HCT116 (cell line): Measurements from ENCODE around the gene PCDHB13.
A peak's percentile ranks its signal among the peaks of the same experiment; 100 is the strongest.

Experiments used
- CEBPB ChIP-seq: IDR thresholded peaks from 2 replicates; pipeline ENCODE4 v1.6.1; 2012; ENCODE audit warnings: low read depth
- CTCF ChIP-seq, 3 experiments: fragments of 200-600 bp in 1 of 3; sonication (generic) in 1 of 3; IDR thresholded peaks in 2 of 3; conservative IDR thresholded peaks in 1 of 3; 2 replicates each; pipeline ENCODE4 v1.5.1; 2012 to 2017; ENCODE audit warnings: low read depth in 2 of 3, low read length in 2 of 3, antibody characterized with exemption in 1 of 3, borderline replicate concordance in 1 of 3, control low read depth in 1 of 3, mild to moderate bottlenecking in 1 of 3, mixed read lengths in 1 of 3, mixed run types in 1 of 3, moderate library complexity in 1 of 3; ENCODE audit not compliant: insufficient read depth in 1 of 3
- EGR1 ChIP-seq: IDR thresholded peaks from 2 replicates; pipeline ENCODE4 v1.6.1; 2012; ENCODE audit warnings: low read depth
- FOSL1 ChIP-seq: IDR thresholded peaks from 2 replicates; pipeline ENCODE4 v1.6.1; 2012; ENCODE audit warnings: low read depth
- POLR2A ChIP-seq: IDR thresholded peaks from 2 replicates; pipeline ENCODE4 v1.7.0; 2011; ENCODE audit warnings: borderline replicate concordance; ENCODE audit not compliant: insufficient read depth, insufficient read length; ENCODE audit errors: extremely low read depth
- POLR2AphosphoS5 ChIP-seq: IDR thresholded peaks from 2 replicates; pipeline ENCODE4 v1.6.1; 2011; ENCODE audit warnings: mild to moderate bottlenecking, low read depth, low read length, moderate library complexity
- RAD21 ChIP-seq: IDR thresholded peaks from 2 replicates; pipeline ENCODE4 v1.6.1; 2012; ENCODE audit warnings: low read depth, mild to moderate bottlenecking
- SIN3A ChIP-seq: IDR thresholded peaks from 2 replicates; pipeline ENCODE4 v1.6.1; 2012; ENCODE audit warnings: low read depth
- SP1 ChIP-seq: IDR thresholded peaks from 2 replicates; pipeline ENCODE4 v1.6.1; 2012; ENCODE audit warnings: low read depth
- ZFX ChIP-seq: fragments of 450-650 bp; IDR thresholded peaks from 2 replicates; pipeline ENCODE4 v1.6.1; 2017

GRCh38 chr5:141172381-141173204 lies 41.1 kb upstream of the PCDHB13 start, which contains the start of gene PCDHB7:
- TF ChIP-seq FOSL1: no peak
- TF ChIP-seq CTCF (IDR thresholded peaks at IDR 0.05 in 2 of 3, conservative IDR thresholded peaks at IDR 0.05 in 1 of 3; ENCODE audit: borderline replicate concordance in 1 of 3, insufficient read depth in 1 of 3, low read depth in 2 of 3, low read length in 2 of 3): peak; percentile 40 to 71 (median 54); a peak in 5 of 6 replicates
- TF ChIP-seq POLR2A: no peak
- TF ChIP-seq SP1: no peak
- peak; percentile 59 for TF ChIP-seq RAD21
- TF ChIP-seq POLR2AphosphoS5: no peak
- no peak for TF ChIP-seq CEBPB
- no peak for TF ChIP-seq SIN3A
- no peak for TF ChIP-seq EGR1
- TF ChIP-seq ZFX: no peak
